ENCODE measurements around the gene MUCL3.

MUCL3 gene

GRCh38 chr6:30939473-30939872 lies 1.3 kb upstream of the MUCL3 start:
- H3K4me3 ChIP-seq (ENCODE audit: low read length), result no peak overlapping the region
- DNase-seq (ENCODE audit: low read depth), result no peak

GRCh38 chr6:30942338-30943060 lies 1.7 kb downstream of the MUCL3 start:
- no peak overlapping the region for H3K4me3 ChIP-seq (ENCODE audit: low read length)
- DNase-seq (ENCODE audit: low read depth), result peak; percentile 89
- TF ChIP-seq, protein P1, sequence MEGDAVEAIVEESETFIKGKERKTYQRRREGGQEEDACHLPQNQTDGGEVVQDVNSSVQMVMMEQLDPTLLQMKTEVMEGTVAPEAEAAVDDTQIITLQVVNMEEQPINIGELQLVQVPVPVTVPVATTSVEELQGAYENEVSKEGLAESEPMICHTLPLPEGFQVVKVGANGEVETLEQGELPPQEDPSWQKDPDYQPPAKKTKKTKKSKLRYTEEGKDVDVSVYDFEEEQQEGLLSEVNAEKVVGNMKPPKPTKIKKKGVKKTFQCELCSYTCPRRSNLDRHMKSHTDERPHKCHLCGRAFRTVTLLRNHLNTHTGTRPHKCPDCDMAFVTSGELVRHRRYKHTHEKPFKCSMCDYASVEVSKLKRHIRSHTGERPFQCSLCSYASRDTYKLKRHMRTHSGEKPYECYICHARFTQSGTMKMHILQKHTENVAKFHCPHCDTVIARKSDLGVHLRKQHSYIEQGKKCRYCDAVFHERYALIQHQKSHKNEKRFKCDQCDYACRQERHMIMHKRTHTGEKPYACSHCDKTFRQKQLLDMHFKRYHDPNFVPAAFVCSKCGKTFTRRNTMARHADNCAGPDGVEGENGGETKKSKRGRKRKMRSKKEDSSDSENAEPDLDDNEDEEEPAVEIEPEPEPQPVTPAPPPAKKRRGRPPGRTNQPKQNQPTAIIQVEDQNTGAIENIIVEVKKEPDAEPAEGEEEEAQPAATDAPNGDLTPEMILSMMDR (IDR thresholded peaks at IDR 0.05; ENCODE audit: insufficient read depth, low read depth, low read length, missing control alignments), result peak; percentile 72

More at GRCh38 chr6:30939473-30939872, 1.3 kb upstream of the MUCL3 start:
- TF ChIP-seq, protein P1 (IDR thresholded peaks at IDR 0.05; ENCODE audit: insufficient read depth, low read depth, low read length, missing control alignments), result no peak

GRCh38 chr6:30944051-30944450 lies 3.3 kb downstream of the MUCL3 start:
- TF ChIP-seq, protein P1 (IDR thresholded peaks at IDR 0.05; ENCODE audit: insufficient read depth, low read depth, low read length, missing control alignments), result no peak
- DNase-seq (ENCODE audit: low read depth), result no peak
- no peak overlapping the region for H3K4me3 ChIP-seq (ENCODE audit: low read length)

- DNase-seq (ENCODE audit: low read depth), result no peak
- no peak overlapping the region for H3K4me3 ChIP-seq (ENCODE audit: low read length)
- TF ChIP-seq, protein P1 (IDR thresholded peaks at IDR 0.05; ENCODE audit: insufficient read depth, low read depth, low read length, missing control alignments), result no peak
Observed at GRCh38 chr6:30945281-30945680, 4.5 kb downstream of the MUCL3 start.

GRCh38 chr6:30947231-30947630 lies 6.5 kb downstream of the MUCL3 start:
- no peak overlapping the region for H3K4me3 ChIP-seq (ENCODE audit: low read length)
- TF ChIP-seq, protein P1 (IDR thresholded peaks at IDR 0.05; ENCODE audit: insufficient read depth, low read depth, low read length, missing control alignments), result no peak
- DNase-seq (ENCODE audit: low read depth), result no peak

- H3K4me3 ChIP-seq (ENCODE audit: low read length), result no peak overlapping the region
- TF ChIP-seq, protein P1 (IDR thresholded peaks at IDR 0.05; ENCODE audit: insufficient read depth, low read depth, low read length, missing control alignments), result no peak
Observed at GRCh38 chr6:30948811-30949210, 8.0 kb downstream of the MUCL3 start.

More at GRCh38 chr6:30948811-30949210, 8.0 kb downstream of the MUCL3 start:
- DNase-seq (ENCODE audit: low read depth), result no peak

All from epithelial cell of esophagus (primary cell).